Thoracic aorta (tissue), 2 donors: ENCODE measurements around the gene TECPR2. TPM values are rescaled to one million over a fixed set of nuclear protein-coding genes. Genes with fewer than 3 reads are reported as not detected.

Source experiments
- ATAC-seq: fragments of 150-250 bp; one replicate; pipeline ENCODE4 v1.8.0; 2017; ENCODE audit warnings: low read depth; ENCODE audit not compliant: insufficient number of reproducible peaks, low FRiP score
- DNase-seq: peaks from one replicate; pipeline ENCODE4 v3.0.0-alpha.2; 2020; ENCODE audit warnings: low spot score
- H3K27ac ChIP-seq, 2 donors: fragments of 200-600 bp; sonication (generic); 1 replicate in 1 of 2; 2 replicates in 1 of 2; pipeline ENCODE4 v1.5.1; 2016; ENCODE audit warnings: mild to moderate bottlenecking in 2 of 2, moderate library complexity in 2 of 2
- H3K27me3 ChIP-seq: fragments of 200-600 bp; sonication (generic); replicated peaks from 2 replicates; pipeline ENCODE4 v1.6.0; 2016; ENCODE audit warnings: mild to moderate bottlenecking; ENCODE audit not compliant: insufficient read depth
- H3K36me3 ChIP-seq: fragments of 200-600 bp; sonication (generic); one replicate; pipeline ENCODE4 v1.5.1; 2016
- H3K4me1 ChIP-seq, 2 donors: fragments of 200-600 bp; sonication (generic); 1 replicate in 1 of 2; 2 replicates in 1 of 2; pipeline versions ENCODE4 v1.5.1 to v1.6.0; 2016; ENCODE audit warnings: low read depth in 2 of 2, mild to moderate bottlenecking in 1 of 2; ENCODE audit not compliant: control insufficient read depth in 1 of 2
- H3K4me3 ChIP-seq: fragments of 200-600 bp; sonication (generic); 2 replicates; pipeline ENCODE4 v1.5.1; 2016; ENCODE audit warnings: mild to moderate bottlenecking
- H3K9me3 ChIP-seq: fragments of 200-600 bp; sonication (generic); 2 replicates; pipeline ENCODE4 v1.5.1; 2016
- total RNA-seq, 2 donors: library from RNA; depleted of rRNA; stranded (reverse); fragments of >200 nt; gene quantifications; one replicate each; pipeline versions ENCODE4 v1.1.0 to v1.2.3, GENCODE V29; 2016
- TF ChIP-seq, protein P1 (sequence below): fragments of 200-600 bp; sonication (generic); IDR thresholded peaks from one replicate; pipeline ENCODE4 v1.5.1; 2019; ENCODE audit warnings: antibody characterized with exemption

TECPR2 gene
- total RNA-seq, 2 donors from 2014 or later: 36.5 to 41.3 TPM

- no peaks in the 10 kb centered on the region for H3K27me3 ChIP-seq
- DNase-seq: no peak
- TF ChIP-seq, protein P1, sequence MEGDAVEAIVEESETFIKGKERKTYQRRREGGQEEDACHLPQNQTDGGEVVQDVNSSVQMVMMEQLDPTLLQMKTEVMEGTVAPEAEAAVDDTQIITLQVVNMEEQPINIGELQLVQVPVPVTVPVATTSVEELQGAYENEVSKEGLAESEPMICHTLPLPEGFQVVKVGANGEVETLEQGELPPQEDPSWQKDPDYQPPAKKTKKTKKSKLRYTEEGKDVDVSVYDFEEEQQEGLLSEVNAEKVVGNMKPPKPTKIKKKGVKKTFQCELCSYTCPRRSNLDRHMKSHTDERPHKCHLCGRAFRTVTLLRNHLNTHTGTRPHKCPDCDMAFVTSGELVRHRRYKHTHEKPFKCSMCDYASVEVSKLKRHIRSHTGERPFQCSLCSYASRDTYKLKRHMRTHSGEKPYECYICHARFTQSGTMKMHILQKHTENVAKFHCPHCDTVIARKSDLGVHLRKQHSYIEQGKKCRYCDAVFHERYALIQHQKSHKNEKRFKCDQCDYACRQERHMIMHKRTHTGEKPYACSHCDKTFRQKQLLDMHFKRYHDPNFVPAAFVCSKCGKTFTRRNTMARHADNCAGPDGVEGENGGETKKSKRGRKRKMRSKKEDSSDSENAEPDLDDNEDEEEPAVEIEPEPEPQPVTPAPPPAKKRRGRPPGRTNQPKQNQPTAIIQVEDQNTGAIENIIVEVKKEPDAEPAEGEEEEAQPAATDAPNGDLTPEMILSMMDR: no peak
- no peaks in the 10 kb centered on the region for H3K9me3 ChIP-seq
- H3K4me3 ChIP-seq: no peak overlapping the region
- no peak overlapping the region for H3K27ac ChIP-seq
- no peaks in the 10 kb centered on the region for H3K4me1 ChIP-seq
- ATAC-seq: no peak
- no peaks in the 10 kb centered on the region for H3K36me3 ChIP-seq
Observed at GRCh38 chr14:102370305-102370809, 7.6 kb downstream of the TECPR2 start.

GRCh38 chr14:102371361-102371760 lies 8.6 kb downstream of the TECPR2 start:
- peaks cover under 1% of the 10 kb centered on the region for H3K36me3 ChIP-seq
- TF ChIP-seq, protein P1: no peak
- no peak for ATAC-seq
- no peaks in the 10 kb centered on the region for H3K4me1 ChIP-seq
- H3K27me3 ChIP-seq: no peaks in the 10 kb centered on the region
- H3K4me3 ChIP-seq: no peak overlapping the region
- H3K27ac ChIP-seq: no peak overlapping the region
- DNase-seq: no peak
- no peaks in the 10 kb centered on the region for H3K9me3 ChIP-seq

DNA sequence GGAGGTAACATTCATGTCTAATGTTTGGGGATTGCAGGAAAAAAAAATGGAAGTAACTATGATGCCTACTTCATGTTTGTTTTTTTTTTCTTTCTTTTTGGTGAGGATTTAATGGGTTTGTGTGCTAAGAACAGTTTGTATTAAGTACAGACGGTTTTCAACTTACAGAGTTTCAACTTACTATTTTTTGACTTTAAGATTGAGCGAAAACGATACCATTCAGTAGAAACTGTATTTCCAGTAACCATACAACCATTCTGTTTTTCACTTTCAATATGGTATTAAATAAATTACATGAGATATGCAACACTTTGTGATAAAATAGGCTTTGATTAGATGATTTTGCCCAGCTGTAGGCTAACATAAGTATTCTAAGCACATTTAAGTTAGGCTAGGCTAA lies 10.4 kb downstream of the TECPR2 start:
- ATAC-seq: no peak
- H3K9me3 ChIP-seq: no peaks in the 10 kb centered on the region
- no peak overlapping the region for H3K27ac ChIP-seq
- no peak for DNase-seq
- H3K4me1 ChIP-seq: no peaks in the 10 kb centered on the region
- H3K36me3 ChIP-seq: peaks cover 9% of the 10 kb centered on the region
- no peaks in the 10 kb centered on the region for H3K27me3 ChIP-seq
- no peak overlapping the region for H3K4me3 ChIP-seq
- TF ChIP-seq, protein P1: no peak

GRCh38 chr14:102374264-102374663 lies 11.5 kb downstream of the TECPR2 start:
- ATAC-seq (no peak), DNase-seq (no peak)
- Histone ChIP-seq H3K4me1 (no peaks in the 10 kb centered on the region), H3K9me3 (no peaks in the 10 kb centered on the region), H3K36me3 (peaks cover 13% of the 10 kb centered on the region), H3K27ac (no peak overlapping the region), H3K4me3 (no peak overlapping the region), H3K27me3 (no peaks in the 10 kb centered on the region)
- TF ChIP-seq, protein P1: no peak

DNA sequence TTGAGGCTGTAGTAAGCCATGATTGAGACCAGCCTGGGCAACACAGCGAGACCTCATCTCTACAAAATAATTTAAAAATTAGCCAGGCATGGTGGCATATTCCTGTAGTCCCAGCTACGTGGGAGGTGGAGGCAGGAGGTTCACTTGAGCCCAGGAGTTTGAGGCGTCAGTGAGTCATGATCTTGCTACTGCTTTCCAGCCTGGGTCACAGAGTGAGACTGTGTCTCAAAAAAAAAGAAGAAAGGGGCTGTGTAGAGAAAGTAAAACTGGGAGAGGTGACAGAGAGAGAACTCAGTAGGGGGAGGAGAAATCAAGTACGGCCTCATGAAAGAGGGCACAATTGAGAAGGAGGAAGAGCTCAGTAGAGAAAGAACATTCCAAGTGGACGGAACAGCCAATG lies 12.4 kb downstream of the TECPR2 start:
- ATAC-seq: no peak

More for the DNA sequence above, 12.4 kb downstream of the TECPR2 start:
- TF ChIP-seq, protein P1: no peak
- Histone ChIP-seq H3K27ac (no peak overlapping the region), H3K36me3 (peaks cover 14% of the 10 kb centered on the region), H3K27me3 (no peaks in the 10 kb centered on the region), H3K9me3 (no peaks in the 10 kb centered on the region), H3K4me3 (no peak overlapping the region), H3K4me1 (no peaks in the 10 kb centered on the region)
- no peak for DNase-seq
